ENCODE data around the gene GRPEL2.
A peak's percentile ranks its signal among the peaks of the same experiment; 100 is the strongest.

The GRPEL2 gene

GRCh38 chr5:149319174-149319573, 26.1 kb upstream of the GRPEL2 start:
- no peaks in the 10 kb centered on the region for H3K9me3 ChIP-seq (ENCODE audit: control insufficient read depth, insufficient read depth, low read depth, low read length)
- peaks cover 0 to 5% of the 10 kb centered on the region in 2 experiments; a peak in 1 of 3 replicates for H3K36me3 ChIP-seq (ENCODE audit: control insufficient read depth in 2 of 2, insufficient read depth in 1 of 2, low read length in 2 of 2)
- ChIA-PET CTCF (interaction anchor here (1.1 to 6.0 kb wide), 5 partner anchors 48 to 116 kb away, joined by 4 to 61 read pairs (median 24); no protein-coding TSS in a partner anchor), POLR2A (interaction anchor here (2.4 kb wide), 1 partner anchor 26 kb away, joined by 24 read pairs; the partner anchor contains the start of gene GRPEL2)
- H3K4me1 ChIP-seq (ENCODE audit: control insufficient read depth, insufficient read depth, low read length): peaks cover 8% of the 10 kb centered on the region; the same call in 1 of the 2 replicates
- no peak overlapping the region for H3K4me3 ChIP-seq (ENCODE audit: low read depth, low read length)
- TF ChIP-seq ZBTB21 (tag by site-specific recombination; IDR thresholded peaks at IDR 0.05): no peak
- 0 out of 2 replicates have a peak, but pooled peaks have one; percentile 19 for TF ChIP-seq SCRT1 (tag by site-specific recombination; IDR thresholded peaks at IDR 0.05; ENCODE audit: borderline replicate concordance)
- H3K27ac ChIP-seq (ENCODE audit: extremely low read depth, low read depth, low read length): no peak overlapping the region

GRCh38 chr5:149320791-149321330, 24.4 kb upstream of the GRPEL2 start:
- ChIA-PET POLR2A (interaction anchor here (0.6 to 2.4 kb wide), 12 partner anchors 12 to 240 kb away, joined by 3 to 24 read pairs (median 3); partner anchors contain the start of genes CSNK1A1, GRPEL2 and PCYOX1L), CTCF (interaction anchor here (0.6 to 6.0 kb wide), 10 partner anchors 10 to 644 kb away, joined by 3 to 61 read pairs (median 4); partner anchors contain the start of gene GRPEL2)
- 0 out of 2 replicates have a peak overlapping the region, but pooled peaks have one; percentile 18 for H3K27ac ChIP-seq (ENCODE audit: extremely low read depth, low read depth, low read length)
- H3K4me3 ChIP-seq (ENCODE audit: low read depth, low read length): no peak overlapping the region
- no peaks in the 10 kb centered on the region for H3K9me3 ChIP-seq (ENCODE audit: control insufficient read depth, insufficient read depth, low read depth, low read length)
- peaks cover 8% of the 10 kb centered on the region; the same call in 1 of the 2 replicates for H3K4me1 ChIP-seq (ENCODE audit: control insufficient read depth, insufficient read depth, low read length)
- H3K36me3 ChIP-seq (ENCODE audit: control insufficient read depth in 2 of 2, insufficient read depth in 1 of 2, low read length in 2 of 2): peaks cover 0 to 5% of the 10 kb centered on the region in 2 experiments; a peak in 1 of 3 replicates
- no peak for TF ChIP-seq ZNF148 (tag by site-specific recombination; IDR thresholded peaks at IDR 0.05; ENCODE audit: borderline replicate concordance)
- TF ChIP-seq SP3 (tag by site-specific recombination; IDR thresholded peaks at IDR 0.05): 0 out of 2 replicates have a peak, but pooled peaks have one; percentile 44
- TF ChIP-seq ZNF558 (tag by site-specific recombination; IDR thresholded peaks at IDR 0.05): no peak
- peak; percentile 90 for TF ChIP-seq ZNF121 (tag by site-specific recombination; IDR thresholded peaks at IDR 0.05)
- peak; percentile 44; the same call in 1 of the 2 replicates for TF ChIP-seq KLF10 (tag by site-specific recombination; IDR thresholded peaks at IDR 0.05)
- no peak for TF ChIP-seq ZFP3 (tag by site-specific recombination; IDR thresholded peaks at IDR 0.05; ENCODE audit: low read depth)
- TF ChIP-seq ZBTB49 (tag by site-specific recombination; IDR thresholded peaks at IDR 0.05; ENCODE audit: low read depth): no peak
- TF ChIP-seq WT1 (tag by site-specific recombination; IDR thresholded peaks at IDR 0.05): peak; percentile 25; the same call in 1 of the 2 replicates
- no peak for TF ChIP-seq ZNF837 (tag by site-specific recombination; IDR thresholded peaks at IDR 0.05)
- TF ChIP-seq ZNF23 (tag by site-specific recombination; IDR thresholded peaks at IDR 0.05; ENCODE audit: borderline replicate concordance): no peak
- TF ChIP-seq PATZ1 (tag by site-specific recombination; IDR thresholded peaks at IDR 0.05): no peak
- TF ChIP-seq ZNF660 (tag by site-specific recombination; IDR thresholded peaks at IDR 0.05): peak; percentile 71
- TF ChIP-seq ZNF529 (tag by site-specific recombination; IDR thresholded peaks at IDR 0.05; ENCODE audit: insufficient replicate concordance): no peak
- TF ChIP-seq ZNF341 (tag by site-specific recombination; IDR thresholded peaks at IDR 0.05; ENCODE audit: low read depth): no peak
- peak; percentile 62 for TF ChIP-seq ZNF518A (tag by site-specific recombination; conservative IDR thresholded peaks at IDR 0.05; ENCODE audit: low read depth)
- no peak for TF ChIP-seq GFI1B (tag by site-specific recombination; IDR thresholded peaks at IDR 0.05)
- TF ChIP-seq ZNF292 (tag by site-specific recombination; IDR thresholded peaks at IDR 0.05; ENCODE audit: borderline replicate concordance, low read depth): no peak
- peak; percentile 75 for TF ChIP-seq PRDM1 (tag by site-specific recombination; IDR thresholded peaks at IDR 0.05)
- no peak for TF ChIP-seq ZNF514 (tag by site-specific recombination; IDR thresholded peaks at IDR 0.05)
- no peak; the same call in 1 of the 2 replicates for TF ChIP-seq IKZF3 (tag by site-specific recombination; IDR thresholded peaks at IDR 0.05)
